HG03442 (cell line): Measurements from ENCODE around the gene AP1G2.

Experiments used
- ATAC-seq: cut with Tn5 transposase; IDR thresholded peaks from one replicate; pipeline ENCODE4 v1.9.1; 2021; ENCODE audit warnings: mild to moderate bottlenecking, moderate library complexity; ENCODE audit not compliant: unreplicated experiment

Gene AP1G2

GRCh38 chr14:23572524-23572828, 4.9 kb upstream of the AP1G2 start:
- no peak for ATAC-seq

GRCh38 chr14:23571701-23572523, 4.3 kb upstream of the AP1G2 start:
- no peak for ATAC-seq

GRCh38 chr14:23570806-23571483, 3.4 kb upstream of the AP1G2 start:
- no peak for ATAC-seq

- ATAC-seq, result no peak
Measured at GRCh38 chr14:23569443-23570151, 2.0 kb upstream of the AP1G2 start.

- ATAC-seq, result no peak
Measured at GRCh38 chr14:23568600-23569331, 1.2 kb upstream of the AP1G2 start.

GRCh38 chr14:23568021-23568599, 519 bp upstream of the AP1G2 start:
- no peak for ATAC-seq

- ATAC-seq, result no peak
Measured at GRCh38 chr14:23566778-23567185, 809 bp downstream of the AP1G2 start.

- no peak for ATAC-seq
Measured at GRCh38 chr14:23566112-23566777, 1.3 kb downstream of the AP1G2 start.

GRCh38 chr14:23565626-23566025, 2.0 kb downstream of the AP1G2 start:
- ATAC-seq, result no peak

- ATAC-seq, result no peak
Measured at GRCh38 chr14:23564876-23565275, 2.7 kb downstream of the AP1G2 start.

- ATAC-seq, result no peak
Measured at GRCh38 chr14:23564181-23564812, 3.3 kb downstream of the AP1G2 start.

GRCh38 chr14:23563473-23564180, 4.0 kb downstream of the AP1G2 start:
- ATAC-seq, result no peak

- no peak for ATAC-seq
Measured at GRCh38 chr14:23562822-23563472, 4.6 kb downstream of the AP1G2 start.

- no peak for ATAC-seq
Measured at GRCh38 chr14:23561873-23562821, 5.4 kb downstream of the AP1G2 start.

GRCh38 chr14:23561259-23561658, 6.3 kb downstream of the AP1G2 start:
- no peak for ATAC-seq

GRCh38 chr14:23559926-23560520, 7.6 kb downstream of the AP1G2 start:
- no peak for ATAC-seq
